K562 (cell line): ENCODE data around the gene SIGLEC6. TPM values are rescaled to one million over a fixed set of nuclear protein-coding genes. Genes with fewer than 3 reads are reported as not detected.

Experiments
- ARNT ChIP-seq, 2 experiments: fragments of 450-650 bp; IDR thresholded peaks; 2 replicates each; pipeline ENCODE4 v1.6.1; 2016; ENCODE audit warnings: mild to moderate bottlenecking in 1 of 2
- BCL6 ChIP-seq: fragments of 250-450 bp; sonication (Bioruptor Pico); IDR thresholded peaks from 2 replicates; pipeline ENCODE4 v1.4.0; 2020
- CAMTA2 ChIP-seq: fragments of 250-450 bp; sonication (Bioruptor Pico); conservative IDR thresholded peaks from 2 replicates; pipeline ENCODE4 v1.5.1; 2022
- CBFB ChIP-seq: sonication (generic); formaldehyde crosslinking; IDR thresholded peaks from 2 replicates; pipeline ENCODE4 v1.4.0; 2020; ENCODE audit warnings: mild to moderate bottlenecking, missing genetic modification reagents
- EGR1 ChIP-seq: fragments of 450-650 bp; conservative IDR thresholded peaks from 2 replicates; pipeline ENCODE4 v1.6.1; 2017; ENCODE audit warnings: mild to moderate bottlenecking
- EHMT2 ChIP-seq: fragments of 450-650 bp; IDR thresholded peaks from 2 replicates; pipeline ENCODE4 v1.6.1; 2018; ENCODE audit warnings: antibody characterized with exemption
- FUS ChIP-seq: fragments of 200-400 bp; formaldehyde crosslinking; optimal IDR thresholded peaks from 2 replicates; pipeline ENCODE3; 2017; ENCODE audit warnings: low read depth, low read length
- ILF3 ChIP-seq: fragments of 450-650 bp; IDR thresholded peaks from 2 replicates; pipeline ENCODE4 v1.6.1; 2018; ENCODE audit warnings: antibody characterized with exemption, mild to moderate bottlenecking, moderate library complexity, borderline replicate concordance
- KDM4B ChIP-seq, 2 experiments: fragments of 450-650 bp in 1 of 2; sonication (generic) in 1 of 2; IDR thresholded peaks; 2 replicates each; pipeline ENCODE4 v1.6.1; 2016 to 2017; ENCODE audit warnings: borderline replicate concordance in 2 of 2, antibody characterized with exemption in 1 of 2, low read depth in 1 of 2, mild to moderate bottlenecking in 1 of 2
- NONO ChIP-seq, 2 experiments: fragments of 200-400 bp in 1 of 2; fragments of 450-650 bp in 1 of 2; formaldehyde crosslinking in 1 of 2; IDR thresholded peaks; 2 replicates each; pipeline ENCODE4 v1.6.1; 2017; ENCODE audit warnings: low read depth in 2 of 2, mild to moderate bottlenecking in 2 of 2, moderate library complexity in 2 of 2, low read length in 1 of 2
- NR2C2 ChIP-seq, 2 experiments: fragments of 200-800 bp in 1 of 2; sonication (Bioruptor generic) in 1 of 2; sonication (generic) in 1 of 2; formaldehyde crosslinking in 1 of 2; IDR thresholded peaks; 2 replicates each; pipeline versions ENCODE4 v1.6.1 to v1.8.0; 2016 to 2022; ENCODE audit warnings: mild to moderate bottlenecking in 1 of 2, missing compliant biosample characterization in 1 of 2, missing genetic modification characterization in 1 of 2, missing genetic modification reagents in 1 of 2
- RBM34 ChIP-seq: fragments of 200-400 bp; formaldehyde crosslinking; IDR thresholded peaks from 2 replicates; pipeline ENCODE4 v1.6.1; 2018; ENCODE audit warnings: low read length, borderline replicate concordance; ENCODE audit not compliant: insufficient read depth
- RFX1 ChIP-seq: fragments of 450-650 bp; IDR thresholded peaks from 2 replicates; pipeline ENCODE4 v1.6.1; 2016; ENCODE audit warnings: mild to moderate bottlenecking, moderate library complexity
- SRF ChIP-seq, 2 experiments: fragments of 250-450, 450-650 bp in 1 of 2; sonication (Bioruptor Pico) in 1 of 2; sonication (generic) in 1 of 2; formaldehyde crosslinking; IDR thresholded peaks; 2 replicates each; pipeline versions ENCODE4 v1.5.0 to v1.5.1; 2020 to 2022; ENCODE audit warnings: mild to moderate bottlenecking in 1 of 2, missing genetic modification reagents in 1 of 2
- TARDBP ChIP-seq: fragments of 450-650 bp; IDR thresholded peaks from 2 replicates; pipeline ENCODE4 v1.6.1; 2016
- XRCC4 ChIP-seq: IDR thresholded peaks from one replicate; pipeline ENCODE4 v1.6.1; 2011; ENCODE audit not compliant: insufficient read depth, insufficient read length; ENCODE audit errors: extremely low read depth
- ZFP30 ChIP-seq: fragments of 250-450 bp; sonication (Bioruptor Pico); IDR thresholded peaks from 2 replicates; pipeline ENCODE4 v1.8.0; 2022; ENCODE audit warnings: moderate library complexity, mild to moderate bottlenecking, inconsistent platforms, borderline replicate concordance
- ZNF133 ChIP-seq: fragments of 250-450 bp; sonication (Bioruptor Pico); IDR thresholded peaks from 2 replicates; pipeline ENCODE4 v1.4.0; 2020; ENCODE audit warnings: mild to moderate bottlenecking
- ZNF217 ChIP-seq: sonication (generic); formaldehyde crosslinking; IDR thresholded peaks from 2 replicates; pipeline ENCODE4 v1.8.0; 2022; ENCODE audit warnings: mild to moderate bottlenecking, missing genetic modification reagents
- ZNF24 ChIP-seq: fragments of 450-650 bp; IDR thresholded peaks from 2 replicates; pipeline ENCODE4 v1.6.1; 2016
- ZNF3 ChIP-seq: fragments of 250-450 bp; sonication (Bioruptor Pico); IDR thresholded peaks from 2 replicates; pipeline ENCODE4 v1.5.0; 2021; ENCODE audit warnings: mild to moderate bottlenecking, moderate library complexity
- ZNF408 ChIP-seq: fragments of 250-450 bp; sonication (Bioruptor Pico); IDR thresholded peaks from 2 replicates; pipeline ENCODE4 v1.4.0; 2020; ENCODE audit warnings: low read depth, mild to moderate bottlenecking, moderate library complexity
- polyA plus RNA-seq, 8 experiments: library from polyadenylated mRNA; depleted of rRNA in 4 of 8; stranded (reverse) in 5 of 8; unstranded in 3 of 8; fragments of >200 nt; fragmentation: Nextera tagmentation in 2 of 8; fragmentation: Illumina TruSeq in 1 of 8; extraction: Ambion mirVana in 2 of 8; extraction: Trizol in 1 of 8; gene quantifications; 2 replicates each; pipeline versions ENCODE4 v1.2.1 to v1.2.3, GENCODE V29; 2011 to 2014; ENCODE audit warnings: inconsistent platforms in 1 of 8, missing spikeins in 1 of 8
- total RNA-seq, 7 experiments: library from RNA; depleted of rRNA in 6 of 7; stranded (reverse); fragments of >200 nt in 6 of 7; fragmentation: Illumina TruSeq in 2 of 7; extraction: Trizol in 2 of 7; gene quantifications; 2 replicates each; pipeline versions ENCODE4 v1.2.1 to v1.2.3, GENCODE V29; 2011 to 2021; ENCODE audit warnings: low replicate concordance in 1 of 7
- TF ChIP-seq, protein P1 (sequence below): fragments of 450-650 bp; IDR thresholded peaks from 2 replicates; pipeline ENCODE4 v1.6.1; 2017; ENCODE audit warnings: mild to moderate bottlenecking, moderate library complexity
- TF ChIP-seq, protein P2 (sequence below): fragments of 450-650 bp; formaldehyde crosslinking; IDR thresholded peaks from 2 replicates; pipeline ENCODE4 v1.4.0; 2020; ENCODE audit warnings: mild to moderate bottlenecking, moderate library complexity
- TF ChIP-seq, protein P3 (sequence below): fragments of 450-650 bp; IDR thresholded peaks from 2 replicates; pipeline ENCODE4 v1.7.0; 2016; ENCODE audit warnings: borderline replicate concordance
- TF ChIP-seq, protein P4 (sequence below): fragments of 450-650 bp; conservative IDR thresholded peaks from 2 replicates; pipeline ENCODE4 v1.6.1; 2016; ENCODE audit warnings: missing genetic modification characterization, low read depth, mild to moderate bottlenecking, missing compliant biosample characterization, moderate library complexity

The SIGLEC6 gene
- total and polyA plus RNA-seq, 9 of the 15 experiments (the other 6 are each of a cell fraction or from before 2014, with no cell fraction given), result 0.03 to 17.5 (median 0.71) TPM

DNA sequence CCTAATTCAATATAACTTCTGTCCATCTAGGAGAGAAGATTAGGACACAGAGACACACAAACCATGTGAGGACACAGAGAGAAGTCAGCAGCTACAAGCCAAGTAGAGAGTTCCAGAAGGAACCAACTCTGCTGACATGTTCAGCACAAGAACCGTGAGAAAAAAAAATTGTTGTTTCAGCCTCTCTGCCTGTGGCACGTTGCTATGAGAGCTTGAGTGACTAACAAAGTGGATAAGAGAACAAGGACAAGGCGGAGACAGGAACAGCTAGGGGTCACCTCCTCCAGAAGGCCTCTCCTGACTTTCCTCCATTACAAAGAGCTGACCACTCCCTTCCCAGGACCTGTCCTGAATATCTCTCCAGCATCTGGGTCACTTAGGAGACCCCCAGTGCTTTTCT is 24.3 kb downstream of the SIGLEC6 start (continued):
- TF ChIP-seq CBFB (CRISPR knock-in tag) (no peak), ZNF408 (no peak), RBM34 (no peak), KDM4B (IDR thresholded peaks at IDR 0.05; ENCODE audit: borderline replicate concordance in 2 of 2, low read depth in 1 of 2) (no peak), ZNF217 (CRISPR knock-in tag) (no peak), ZNF3 (CRISPR knock-in tag) (no peak), SRF (CRISPR knock-in tag; IDR thresholded peaks at IDR 0.05) (no peak), ZFP30 (CRISPR knock-in tag) (no peak), NONO (IDR thresholded peaks at IDR 0.05; ENCODE audit: low read depth in 2 of 2, low read length in 1 of 2) (no peak), NR2C2 (CRISPR knock-in tag; IDR thresholded peaks at IDR 0.05) (no peak), NR2C2 (tag; IDR thresholded peaks at IDR 0.05) (no peak), ZNF133 (no peak), ILF3 (no peak), ARNT (IDR thresholded peaks at IDR 0.05) (no peak), EHMT2 (no peak), CAMTA2 (CRISPR knock-in tag) (no peak), XRCC4 (no peak), FUS (no peak), RFX1 (peak; percentile 59), EGR1 (no peak), TARDBP (0 out of 2 replicates have a peak, but pooled peaks have one; percentile 39), BCL6 (CRISPR knock-in tag) (no peak), ZNF24 (no peak)
- TF ChIP-seq, protein P1, sequence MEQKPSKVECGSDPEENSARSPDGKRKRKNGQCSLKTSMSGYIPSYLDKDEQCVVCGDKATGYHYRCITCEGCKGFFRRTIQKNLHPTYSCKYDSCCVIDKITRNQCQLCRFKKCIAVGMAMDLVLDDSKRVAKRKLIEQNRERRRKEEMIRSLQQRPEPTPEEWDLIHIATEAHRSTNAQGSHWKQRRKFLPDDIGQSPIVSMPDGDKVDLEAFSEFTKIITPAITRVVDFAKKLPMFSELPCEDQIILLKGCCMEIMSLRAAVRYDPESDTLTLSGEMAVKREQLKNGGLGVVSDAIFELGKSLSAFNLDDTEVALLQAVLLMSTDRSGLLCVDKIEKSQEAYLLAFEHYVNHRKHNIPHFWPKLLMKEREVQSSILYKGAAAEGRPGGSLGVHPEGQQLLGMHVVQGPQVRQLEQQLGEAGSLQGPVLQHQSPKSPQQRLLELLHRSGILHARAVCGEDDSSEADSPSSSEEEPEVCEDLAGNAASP, result no peak
- TF ChIP-seq, protein P2, sequence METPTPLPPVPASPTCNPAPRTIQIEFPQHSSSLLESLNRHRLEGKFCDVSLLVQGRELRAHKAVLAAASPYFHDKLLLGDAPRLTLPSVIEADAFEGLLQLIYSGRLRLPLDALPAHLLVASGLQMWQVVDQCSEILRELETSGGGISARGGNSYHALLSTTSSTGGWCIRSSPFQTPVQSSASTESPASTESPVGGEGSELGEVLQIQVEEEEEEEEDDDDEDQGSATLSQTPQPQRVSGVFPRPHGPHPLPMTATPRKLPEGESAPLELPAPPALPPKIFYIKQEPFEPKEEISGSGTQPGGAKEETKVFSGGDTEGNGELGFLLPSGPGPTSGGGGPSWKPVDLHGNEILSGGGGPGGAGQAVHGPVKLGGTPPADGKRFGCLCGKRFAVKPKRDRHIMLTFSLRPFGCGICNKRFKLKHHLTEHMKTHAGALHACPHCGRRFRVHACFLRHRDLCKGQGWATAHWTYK (CRISPR knock-in tag), result no peak
- TF ChIP-seq, protein P3, sequence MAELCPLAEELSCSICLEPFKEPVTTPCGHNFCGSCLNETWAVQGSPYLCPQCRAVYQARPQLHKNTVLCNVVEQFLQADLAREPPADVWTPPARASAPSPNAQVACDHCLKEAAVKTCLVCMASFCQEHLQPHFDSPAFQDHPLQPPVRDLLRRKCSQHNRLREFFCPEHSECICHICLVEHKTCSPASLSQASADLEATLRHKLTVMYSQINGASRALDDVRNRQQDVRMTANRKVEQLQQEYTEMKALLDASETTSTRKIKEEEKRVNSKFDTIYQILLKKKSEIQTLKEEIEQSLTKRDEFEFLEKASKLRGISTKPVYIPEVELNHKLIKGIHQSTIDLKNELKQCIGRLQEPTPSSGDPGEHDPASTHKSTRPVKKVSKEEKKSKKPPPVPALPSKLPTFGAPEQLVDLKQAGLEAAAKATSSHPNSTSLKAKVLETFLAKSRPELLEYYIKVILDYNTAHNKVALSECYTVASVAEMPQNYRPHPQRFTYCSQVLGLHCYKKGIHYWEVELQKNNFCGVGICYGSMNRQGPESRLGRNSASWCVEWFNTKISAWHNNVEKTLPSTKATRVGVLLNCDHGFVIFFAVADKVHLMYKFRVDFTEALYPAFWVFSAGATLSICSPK, result no peak
- TF ChIP-seq, protein P4, sequence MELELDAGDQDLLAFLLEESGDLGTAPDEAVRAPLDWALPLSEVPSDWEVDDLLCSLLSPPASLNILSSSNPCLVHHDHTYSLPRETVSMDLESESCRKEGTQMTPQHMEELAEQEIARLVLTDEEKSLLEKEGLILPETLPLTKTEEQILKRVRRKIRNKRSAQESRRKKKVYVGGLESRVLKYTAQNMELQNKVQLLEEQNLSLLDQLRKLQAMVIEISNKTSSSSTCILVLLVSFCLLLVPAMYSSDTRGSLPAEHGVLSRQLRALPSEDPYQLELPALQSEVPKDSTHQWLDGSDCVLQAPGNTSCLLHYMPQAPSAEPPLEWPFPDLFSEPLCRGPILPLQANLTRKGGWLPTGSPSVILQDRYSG (tag), result no peak
